ENCODE data around the gene DLG2.

Gene DLG2

GRCh38 chr11:84273541-84273940 lies 1353.6 kb downstream of the DLG2 start:
- no peak for DNase-seq (ENCODE audit: low read depth in 3 of 3)

- no peak for DNase-seq (ENCODE audit: low read depth in 3 of 3)
Observed at GRCh38 chr11:84270466-84270865, 1356.7 kb downstream of the DLG2 start.

GRCh38 chr11:84264066-84264465 lies 1363.1 kb downstream of the DLG2 start:
- DNase-seq (ENCODE audit: low read depth in 3 of 3): no peak

GRCh38 chr11:84261707-84262106 lies 1365.4 kb downstream of the DLG2 start:
- DNase-seq (ENCODE audit: low read depth in 3 of 3): no peak

- DNase-seq (ENCODE audit: low read depth in 3 of 3): no peak
Observed at GRCh38 chr11:84260862-84261261, 1366.3 kb downstream of the DLG2 start.

- no peak for DNase-seq (ENCODE audit: low read depth in 3 of 3)
Observed at GRCh38 chr11:84256618-84257017, 1370.5 kb downstream of the DLG2 start.

- DNase-seq (ENCODE audit: low read depth in 3 of 3): no peak
Observed at GRCh38 chr11:84255483-84255882, 1371.7 kb downstream of the DLG2 start.

GRCh38 chr11:84250834-84251613 lies 1376.1 kb downstream of the DLG2 start:
- no peak for DNase-seq (ENCODE audit: low read depth in 3 of 3)

GRCh38 chr11:84249344-84250135 lies 1377.6 kb downstream of the DLG2 start:
- DNase-seq (ENCODE audit: low read depth in 3 of 3): no peak

- DNase-seq (ENCODE audit: low read depth in 3 of 3): no peak
Observed at GRCh38 chr11:84247926-84248325, 1379.2 kb downstream of the DLG2 start.

GRCh38 chr11:84247129-84247528 lies 1380.0 kb downstream of the DLG2 start:
- no peak for DNase-seq (ENCODE audit: low read depth in 3 of 3)

- no peak for DNase-seq (ENCODE audit: low read depth in 3 of 3)
Observed at GRCh38 chr11:84243629-84244263, 1383.4 kb downstream of the DLG2 start.

GRCh38 chr11:84241343-84242131 lies 1385.6 kb downstream of the DLG2 start:
- DNase-seq (ENCODE audit: low read depth in 3 of 3): no peak

- no peak for DNase-seq (ENCODE audit: low read depth in 3 of 3)
Observed at GRCh38 chr11:84240847-84241246, 1386.3 kb downstream of the DLG2 start.

GRCh38 chr11:84236436-84236835 lies 1390.7 kb downstream of the DLG2 start:
- DNase-seq (ENCODE audit: low read depth in 3 of 3): no peak

GRCh38 chr11:84234462-84235202 lies 1392.5 kb downstream of the DLG2 start:
- no peak for DNase-seq (ENCODE audit: low read depth in 3 of 3)

- DNase-seq (ENCODE audit: low read depth in 3 of 3): no peak
Observed at GRCh38 chr11:84234011-84234410, 1393.1 kb downstream of the DLG2 start.

GRCh38 chr11:84232511-84232910 lies 1394.6 kb downstream of the DLG2 start:
- DNase-seq (ENCODE audit: low read depth in 3 of 3): no peak

- DNase-seq (ENCODE audit: low read depth in 3 of 3): no peak
Observed at GRCh38 chr11:84230402-84230801, 1396.7 kb downstream of the DLG2 start.

GRCh38 chr11:84227970-84228665 lies 1399.0 kb downstream of the DLG2 start:
- DNase-seq (ENCODE audit: low read depth in 3 of 3): no peak
